Erythroblast (primary cell): Measurements from ENCODE around the gene SRSF10.

Source experiments
- GATA1 ChIP-seq: IDR thresholded peaks from 2 replicates; pipeline ENCODE4 v1.6.1; 2011; ENCODE audit warnings: low read depth, mild to moderate bottlenecking, control low read depth, low read length, moderate library complexity
- POLR2A ChIP-seq: IDR thresholded peaks from 2 replicates; pipeline ENCODE4 v1.6.1; 2011; ENCODE audit warnings: mild to moderate bottlenecking, low read length

- TF ChIP-seq POLR2A (no peak), GATA1 (no peak)
Measured at GRCh38 chr1:24015221-24016210, 35.4 kb upstream of the SRSF10 start.
